ENCODE results near the gene PRPF8.

DNA sequence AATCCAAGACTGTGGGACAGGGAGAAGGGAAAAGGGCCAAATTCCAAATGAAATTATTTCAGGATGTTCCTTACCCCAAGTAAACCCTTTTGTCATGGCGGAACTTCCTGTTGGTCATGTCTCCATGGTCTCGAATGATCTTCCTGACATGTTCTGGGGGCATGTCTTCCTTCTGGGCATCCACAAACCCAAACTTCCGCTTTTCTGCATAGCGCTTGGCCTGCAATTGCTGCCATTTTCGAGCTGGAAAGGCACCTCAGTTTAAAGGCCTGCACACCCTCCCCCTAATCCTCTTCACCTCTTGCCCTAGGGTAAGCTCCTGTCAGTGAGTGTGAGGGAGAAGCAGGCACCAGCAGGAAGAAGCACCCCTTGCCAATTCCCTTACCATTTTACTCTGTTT is 1.2 kb downstream of the PRPF8 start:
- TF ChIP-seq SMC3 (IDR thresholded peaks at IDR 0.05; ENCODE audit: low read depth, low read length) (no peak), REST (IDR thresholded peaks at IDR 0.05; ENCODE audit: low read depth, low read length) (no peak), FOXJ3 (CRISPR knock-in tag; IDR thresholded peaks at IDR 0.05) (no peak), EP300 (IDR thresholded peaks at IDR 0.05; ENCODE audit: borderline replicate concordance in 1 of 2, low read depth in 1 of 2, low read length in 1 of 2) (no peak)
